Stimulated activated naive CD8-positive, alpha-beta T cell treated with anti-CD3 and anti-CD28 coated beads, Interleukin-15, Interleukin-2, amounts not matched to agents 100 ng/mL and 50 ng/mL, for 24 hours (primary cell): ENCODE data around the gene FBN2.

ENCODE experiments used
- H3K27ac Mint-ChIP-seq: one replicate; pipeline ENCODE4 v1.8.0; 2021; ENCODE audit warnings: mild to moderate bottlenecking, mixed read lengths
- H3K27me3 Mint-ChIP-seq: one replicate; pipeline ENCODE4 v1.8.0; 2021; ENCODE audit warnings: mixed read lengths
- H3K36me3 Mint-ChIP-seq: one replicate; pipeline ENCODE4 v1.8.0; 2021; ENCODE audit warnings: low read depth, mixed read lengths
- H3K4me1 Mint-ChIP-seq: one replicate; pipeline ENCODE4 v1.8.0; 2021; ENCODE audit warnings: low read depth, mixed read lengths
- H3K4me3 Mint-ChIP-seq: one replicate; pipeline ENCODE4 v1.8.0; 2021; ENCODE audit warnings: mild to moderate bottlenecking, mixed read lengths
- H3K9me3 Mint-ChIP-seq: one replicate; pipeline ENCODE4 v1.8.0; 2021; ENCODE audit warnings: mixed read lengths

Gene FBN2

GRCh38 chr5:128243958-128244582 is 294.0 kb downstream of the FBN2 start:
- H3K4me1 Mint-ChIP-seq = no peaks in the 10 kb centered on the region
- H3K4me3 Mint-ChIP-seq = no peak overlapping the region
- peaks cover 6% of the 10 kb centered on the region for H3K27me3 Mint-ChIP-seq
- no peaks in the 10 kb centered on the region for H3K36me3 Mint-ChIP-seq
- no peaks in the 10 kb centered on the region for H3K9me3 Mint-ChIP-seq
- H3K27ac Mint-ChIP-seq = no peak overlapping the region

- H3K4me1 Mint-ChIP-seq = no peaks in the 10 kb centered on the region
- no peaks in the 10 kb centered on the region for H3K36me3 Mint-ChIP-seq
- peaks cover 20% of the 10 kb centered on the region for H3K27me3 Mint-ChIP-seq
- no peak overlapping the region for H3K27ac Mint-ChIP-seq
- H3K9me3 Mint-ChIP-seq = no peaks in the 10 kb centered on the region
- no peak overlapping the region for H3K4me3 Mint-ChIP-seq
These were observed 296.9 kb downstream of the FBN2 start for GRCh38 chr5:128241051-128241695.

GRCh38 chr5:128237546-128237945 is 300.5 kb downstream of the FBN2 start:
- Mint-ChIP-seq H3K27me3 (peaks cover 29% of the 10 kb centered on the region), H3K4me1 (no peaks in the 10 kb centered on the region)

GRCh38 chr5:128237000-128237399 is 301.0 kb downstream of the FBN2 start:
- Mint-ChIP-seq H3K27me3 (peaks cover 29% of the 10 kb centered on the region), H3K4me1 (no peaks in the 10 kb centered on the region), H3K27ac (no peak overlapping the region), H3K4me3 (no peak overlapping the region), H3K9me3 (no peaks in the 10 kb centered on the region), H3K36me3 (no peaks in the 10 kb centered on the region)

More at GRCh38 chr5:128237546-128237945, 300.5 kb downstream of the FBN2 start:
- no peak overlapping the region for H3K4me3 Mint-ChIP-seq
- H3K36me3 Mint-ChIP-seq = no peaks in the 10 kb centered on the region
- no peaks in the 10 kb centered on the region for H3K9me3 Mint-ChIP-seq
- H3K27ac Mint-ChIP-seq = no peak overlapping the region

- Mint-ChIP-seq H3K9me3 (no peaks in the 10 kb centered on the region), H3K27ac (no peak overlapping the region), H3K27me3 (peaks cover 29% of the 10 kb centered on the region), H3K4me3 (no peak overlapping the region), H3K36me3 (no peaks in the 10 kb centered on the region), H3K4me1 (no peaks in the 10 kb centered on the region)
These were observed 301.7 kb downstream of the FBN2 start for GRCh38 chr5:128236334-128236733.

- Mint-ChIP-seq H3K4me3 (no peak overlapping the region), H3K27ac (no peak overlapping the region), H3K9me3 (no peaks in the 10 kb centered on the region)
These were observed 303.0 kb downstream of the FBN2 start for GRCh38 chr5:128234928-128235641.

GRCh38 chr5:128228521-128228920 is 309.5 kb downstream of the FBN2 start:
- no peaks in the 10 kb centered on the region for H3K36me3 Mint-ChIP-seq
- H3K4me3 Mint-ChIP-seq = no peak overlapping the region
- no peaks in the 10 kb centered on the region for H3K4me1 Mint-ChIP-seq
- no peak overlapping the region for H3K27ac Mint-ChIP-seq
- H3K27me3 Mint-ChIP-seq = no peaks in the 10 kb centered on the region
- H3K9me3 Mint-ChIP-seq = no peaks in the 10 kb centered on the region

More at GRCh38 chr5:128234928-128235641, 303.0 kb downstream of the FBN2 start:
- no peaks in the 10 kb centered on the region for H3K4me1 Mint-ChIP-seq
- peaks cover 29% of the 10 kb centered on the region for H3K27me3 Mint-ChIP-seq
- no peaks in the 10 kb centered on the region for H3K36me3 Mint-ChIP-seq

GRCh38 chr5:128228008-128228407 is 310.0 kb downstream of the FBN2 start:
- Mint-ChIP-seq H3K4me1 (no peaks in the 10 kb centered on the region), H3K4me3 (no peak overlapping the region), H3K27ac (no peak overlapping the region), H3K27me3 (peaks cover 4% of the 10 kb centered on the region), H3K36me3 (no peaks in the 10 kb centered on the region), H3K9me3 (no peaks in the 10 kb centered on the region)

GRCh38 chr5:128225245-128226030 is 312.6 kb downstream of the FBN2 start:
- Mint-ChIP-seq H3K36me3 (no peaks in the 10 kb centered on the region), H3K9me3 (no peaks in the 10 kb centered on the region), H3K4me3 (no peak overlapping the region), H3K27ac (no peak overlapping the region), H3K27me3 (peaks cover 12% of the 10 kb centered on the region), H3K4me1 (no peaks in the 10 kb centered on the region)

GRCh38 chr5:128224336-128224735 is 313.7 kb downstream of the FBN2 start:
- H3K4me1 Mint-ChIP-seq = no peaks in the 10 kb centered on the region
- H3K27me3 Mint-ChIP-seq = peaks cover 12% of the 10 kb centered on the region
- no peak overlapping the region for H3K27ac Mint-ChIP-seq
- no peaks in the 10 kb centered on the region for H3K36me3 Mint-ChIP-seq
- H3K9me3 Mint-ChIP-seq = no peaks in the 10 kb centered on the region
- H3K4me3 Mint-ChIP-seq = no peak overlapping the region

GRCh38 chr5:128220841-128221240 is 317.2 kb downstream of the FBN2 start:
- H3K27me3 Mint-ChIP-seq = peaks cover 12% of the 10 kb centered on the region
- H3K36me3 Mint-ChIP-seq = no peaks in the 10 kb centered on the region
- H3K4me1 Mint-ChIP-seq = no peaks in the 10 kb centered on the region
- H3K4me3 Mint-ChIP-seq = no peak overlapping the region
- H3K27ac Mint-ChIP-seq = no peak overlapping the region
- no peaks in the 10 kb centered on the region for H3K9me3 Mint-ChIP-seq

GRCh38 chr5:128216860-128217531 is 321.0 kb downstream of the FBN2 start:
- Mint-ChIP-seq H3K36me3 (no peaks in the 10 kb centered on the region), H3K4me1 (no peaks in the 10 kb centered on the region), H3K27me3 (no peaks in the 10 kb centered on the region), H3K9me3 (no peaks in the 10 kb centered on the region), H3K27ac (no peak overlapping the region), H3K4me3 (no peak overlapping the region)

- H3K4me1 Mint-ChIP-seq = no peaks in the 10 kb centered on the region
- no peak overlapping the region for H3K4me3 Mint-ChIP-seq
- H3K36me3 Mint-ChIP-seq = no peaks in the 10 kb centered on the region
- H3K27ac Mint-ChIP-seq = no peak overlapping the region
- H3K27me3 Mint-ChIP-seq = no peaks in the 10 kb centered on the region
- no peaks in the 10 kb centered on the region for H3K9me3 Mint-ChIP-seq
These were observed 321.8 kb downstream of the FBN2 start for GRCh38 chr5:128216285-128216684.

- H3K4me1 Mint-ChIP-seq = no peaks in the 10 kb centered on the region
- no peak overlapping the region for H3K27ac Mint-ChIP-seq
- H3K9me3 Mint-ChIP-seq = no peaks in the 10 kb centered on the region
- H3K4me3 Mint-ChIP-seq = no peak overlapping the region
- no peaks in the 10 kb centered on the region for H3K36me3 Mint-ChIP-seq
- H3K27me3 Mint-ChIP-seq = no peaks in the 10 kb centered on the region
These were observed 324.2 kb downstream of the FBN2 start for GRCh38 chr5:128213833-128214232.
